ENCODE measurements around the gene KLHDC10.

GRCh38 chr7:130134106-130134636 is 63.8 kb downstream of the KLHDC10 start:
- no peak for TF ChIP-seq EP300 (IDR thresholded peaks at IDR 0.05)
- TF ChIP-seq POLR2A (IDR thresholded peaks at IDR 0.05), result no peak
